Measurements from ENCODE around the gene SH2B2.
"Not testable (repeated sequence)": the region's sequence is repeated elsewhere in the genome, so short reads cannot be mapped to it uniquely, and the experiment has no call there.

SH2B2 gene

DNA sequence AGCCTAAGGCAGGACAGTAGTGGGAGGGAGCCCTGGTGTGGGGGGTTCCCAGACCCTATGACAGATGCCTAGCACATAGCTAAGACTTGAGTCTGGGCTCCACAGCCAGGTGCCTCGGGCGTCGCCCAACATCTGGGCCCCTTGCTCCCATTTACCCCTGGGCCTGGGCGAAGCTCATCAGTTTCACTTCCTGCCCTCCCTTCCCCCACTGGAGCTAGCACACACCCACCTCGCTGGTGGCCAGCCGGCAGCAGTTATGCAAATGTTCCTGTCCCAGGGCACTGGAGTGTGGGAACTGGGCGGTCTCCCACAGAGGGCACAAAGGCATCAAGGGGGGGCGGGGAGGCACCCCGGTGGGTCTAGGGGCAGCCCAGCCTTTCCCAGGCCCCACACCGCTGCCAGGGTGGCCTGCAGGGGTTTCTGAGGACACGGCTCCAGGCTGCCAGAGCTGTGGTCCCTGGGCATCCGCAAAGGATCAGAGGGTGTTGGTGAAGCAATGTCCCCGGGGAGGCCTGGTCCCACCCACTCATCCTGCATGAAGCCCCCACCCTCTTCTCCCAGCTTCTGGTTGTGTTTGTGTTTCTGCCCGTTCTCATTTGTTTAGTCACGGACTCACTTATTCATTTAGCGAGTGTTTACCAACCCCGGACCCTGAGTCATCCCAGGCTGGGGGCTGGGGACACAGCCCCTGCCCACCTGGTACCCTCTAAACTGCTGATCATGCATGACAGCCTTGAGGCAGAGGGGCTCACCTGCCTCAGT lies 20.4 kb downstream of the SH2B2 start:
- Mint-ChIP-seq H3K4me3 (no peak overlapping the region), H3K4me1 (no peaks in the 10 kb centered on the region), H3K27me3 (no peaks in the 10 kb centered on the region), H3K36me3 (no peaks in the 10 kb centered on the region), H3K9me3 (no peaks in the 10 kb centered on the region), H3K27ac (no peak overlapping the region)

DNA sequence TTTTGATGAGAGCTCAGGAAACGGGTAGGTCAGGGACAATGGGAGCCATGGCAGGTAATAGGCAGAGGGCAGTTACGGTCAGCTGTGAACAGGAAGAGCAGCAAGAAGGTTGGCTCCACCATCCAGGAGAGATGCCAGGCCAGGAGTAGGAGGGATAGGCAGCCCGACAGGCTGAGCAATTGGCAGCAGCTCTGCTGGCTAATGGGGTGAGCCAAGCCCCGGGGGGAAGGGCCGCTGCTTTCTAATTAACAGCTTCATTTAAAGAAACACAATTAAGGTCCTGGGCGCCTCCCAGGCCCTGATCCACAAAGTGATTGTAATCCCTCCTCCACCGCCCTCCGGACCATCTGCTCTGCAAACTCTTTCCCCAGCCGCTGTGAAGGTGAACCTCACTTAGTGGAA lies 23.7 kb downstream of the SH2B2 start:
- no peak overlapping the region for H3K27ac Mint-ChIP-seq
- H3K4me1 Mint-ChIP-seq, result no peaks in the 10 kb centered on the region
- no peaks in the 10 kb centered on the region for H3K9me3 Mint-ChIP-seq
- no peak overlapping the region for H3K4me3 Mint-ChIP-seq
- H3K27me3 Mint-ChIP-seq, result no peaks in the 10 kb centered on the region
- H3K36me3 Mint-ChIP-seq, result no peaks in the 10 kb centered on the region

DNA sequence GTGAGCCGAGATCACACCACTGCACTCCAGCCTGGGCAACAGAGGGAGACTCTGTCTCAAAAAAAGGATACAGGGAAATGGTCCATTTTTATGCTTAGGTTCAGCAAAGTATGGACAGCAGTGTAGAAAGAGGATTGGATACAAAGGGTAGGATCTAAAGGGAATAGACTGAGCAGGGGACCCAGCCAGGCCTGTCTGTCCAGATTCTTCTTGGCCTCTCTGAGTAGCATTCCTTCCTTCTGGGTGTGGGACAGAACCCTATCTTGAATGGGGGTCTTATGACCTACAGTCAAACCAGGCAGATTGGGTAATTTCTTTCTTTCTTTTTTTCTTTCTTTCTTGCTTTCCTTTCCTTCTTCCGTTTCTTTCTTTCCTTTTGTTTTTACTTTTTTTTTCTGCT lies 25.6 kb downstream of the SH2B2 start:
- H3K9me3 Mint-ChIP-seq, result no peaks in the 10 kb centered on the region
- H3K36me3 Mint-ChIP-seq, result no peaks in the 10 kb centered on the region
- no peak overlapping the region for H3K27ac Mint-ChIP-seq
- no peaks in the 10 kb centered on the region for H3K27me3 Mint-ChIP-seq
- H3K4me3 Mint-ChIP-seq, result no peak overlapping the region
- H3K4me1 Mint-ChIP-seq, result no peaks in the 10 kb centered on the region

DNA sequence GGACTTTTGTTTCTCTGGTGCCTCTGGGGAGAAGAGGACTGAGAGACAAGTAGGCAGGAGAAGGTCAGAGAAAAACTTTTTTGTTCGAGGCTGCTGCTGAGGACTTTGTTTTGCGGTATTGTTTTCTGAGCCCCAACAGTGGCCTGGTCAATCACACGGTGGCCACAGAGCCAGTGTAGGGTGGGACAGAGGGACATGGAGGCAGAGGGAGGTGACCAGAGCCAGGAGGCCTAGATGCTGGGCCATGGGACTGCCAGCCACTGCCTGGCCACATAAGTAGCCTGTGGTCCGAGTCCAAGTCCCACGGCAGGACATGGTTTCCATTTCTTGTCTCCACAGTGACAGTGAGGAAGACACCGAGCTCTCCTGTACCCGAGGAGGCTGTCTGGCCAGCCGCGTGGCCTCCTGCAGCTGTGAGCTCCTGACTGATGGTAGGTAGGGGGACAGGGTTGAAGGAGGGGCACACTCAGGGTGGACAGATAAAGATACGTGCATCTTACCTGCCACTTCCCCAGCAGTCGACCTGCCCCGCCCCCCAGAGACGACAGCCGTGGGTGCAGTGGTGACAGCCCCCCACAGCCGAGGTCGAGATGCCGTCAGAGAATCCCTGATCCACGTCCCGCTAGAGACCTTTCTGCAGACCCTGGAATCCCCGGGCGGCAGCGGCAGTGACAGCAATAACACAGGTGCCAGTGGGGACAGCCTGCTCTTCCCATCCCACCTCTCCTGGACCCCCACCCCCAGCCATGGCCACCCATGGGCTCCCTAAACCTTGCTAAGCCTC lies 27.5 kb downstream of the SH2B2 start:
- Mint-ChIP-seq H3K36me3 (no peaks in the 10 kb centered on the region), H3K27ac (no peak overlapping the region), H3K4me1 (no peaks in the 10 kb centered on the region), H3K9me3 (no peaks in the 10 kb centered on the region), H3K27me3 (no peaks in the 10 kb centered on the region), H3K4me3 (no peak overlapping the region)

DNA sequence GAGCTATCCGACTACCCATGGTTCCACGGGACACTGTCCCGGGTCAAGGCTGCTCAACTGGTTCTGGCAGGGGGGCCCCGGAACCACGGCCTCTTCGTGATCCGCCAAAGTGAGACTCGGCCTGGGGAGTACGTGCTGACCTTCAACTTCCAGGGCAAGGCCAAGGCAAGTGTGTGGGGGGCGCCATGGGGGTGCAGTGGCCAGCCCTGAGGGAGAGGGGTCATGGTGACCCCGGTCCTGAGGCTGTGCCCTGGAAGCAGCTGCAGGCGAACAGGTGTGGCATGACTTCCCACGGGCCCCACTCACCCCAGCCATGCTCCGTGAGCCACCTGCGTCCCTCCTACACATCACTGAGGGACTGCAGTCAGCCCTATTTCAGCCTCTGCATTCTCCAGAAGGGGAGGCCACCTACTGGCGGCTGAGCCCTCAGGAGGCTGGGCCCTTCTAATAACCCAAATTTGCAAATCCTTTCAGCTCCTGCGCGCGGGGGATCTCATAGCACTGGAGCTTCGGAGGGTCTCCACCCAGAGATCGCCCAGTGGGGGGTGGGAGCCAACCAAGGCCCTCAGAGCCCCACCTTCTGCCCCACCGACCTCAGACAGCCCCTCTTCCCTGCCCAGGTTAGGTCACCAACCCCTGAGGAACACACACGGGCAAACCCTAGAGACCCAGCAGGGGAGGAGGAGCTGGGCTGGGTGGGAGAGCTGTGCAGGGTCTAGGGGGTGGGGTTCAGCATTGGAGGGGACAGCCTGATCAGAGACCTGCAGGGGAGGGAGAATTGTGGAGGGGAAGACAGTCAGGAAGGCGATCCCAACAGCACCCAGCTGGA lies 30.8 kb downstream of the SH2B2 start:
- Mint-ChIP-seq H3K4me1 (no peaks in the 10 kb centered on the region), H3K36me3 (no peaks in the 10 kb centered on the region), H3K27me3 (no peaks in the 10 kb centered on the region), H3K4me3 (no peak overlapping the region), H3K9me3 (no peaks in the 10 kb centered on the region), H3K27ac (no peak overlapping the region)

DNA sequence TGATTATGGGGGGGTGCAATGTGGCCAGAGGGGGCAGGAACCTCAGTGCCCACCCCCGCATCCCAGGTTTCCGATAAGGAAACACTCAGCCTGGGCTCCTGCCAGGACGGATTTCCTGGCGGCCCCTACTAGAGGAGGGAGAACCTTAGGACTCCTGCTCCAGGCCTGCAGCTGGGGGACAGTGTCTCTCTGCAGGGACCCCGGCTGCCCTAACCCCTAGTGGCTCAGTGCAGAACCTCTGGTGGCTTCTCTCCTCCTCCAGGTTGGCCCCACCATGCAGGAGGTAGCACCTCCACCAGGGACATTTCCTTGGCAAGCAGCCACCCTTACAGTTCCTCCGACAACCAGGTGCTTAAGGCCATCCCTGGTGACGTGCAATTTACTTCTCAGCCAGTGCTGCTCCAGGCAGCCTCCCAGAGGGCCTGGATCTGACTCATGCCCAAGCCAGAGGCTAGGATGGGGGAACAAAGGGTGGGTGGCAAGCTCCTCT lies 31.9 kb downstream of the SH2B2 start:
- Mint-ChIP-seq H3K36me3 (no peaks in the 10 kb centered on the region), H3K4me1 (no peaks in the 10 kb centered on the region), H3K4me3 (no peak overlapping the region), H3K27me3 (peaks cover 2% of the 10 kb centered on the region), H3K9me3 (no peaks in the 10 kb centered on the region), H3K27ac (no peak overlapping the region)

DNA sequence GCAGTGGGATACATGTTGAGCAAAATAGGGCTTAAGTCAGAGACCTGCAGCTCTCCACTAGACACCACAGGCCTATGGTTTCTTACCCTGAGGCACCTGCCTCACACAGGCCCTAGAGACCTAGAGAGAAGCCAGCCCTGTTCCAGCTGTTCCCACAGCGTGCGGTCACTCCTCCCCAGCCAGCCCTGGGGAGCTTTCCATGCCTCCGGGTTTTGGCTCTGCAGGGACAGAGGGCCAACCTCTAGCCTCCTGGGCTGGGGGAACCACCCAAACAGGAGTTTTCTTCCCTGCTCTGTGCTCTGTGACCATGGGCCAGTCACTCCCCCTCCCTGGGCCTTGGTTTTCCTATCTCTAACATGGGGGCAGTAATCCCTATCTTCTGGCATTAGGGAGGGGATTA lies 33.0 kb downstream of the SH2B2 start:
- no peak overlapping the region for H3K4me3 Mint-ChIP-seq
- no peak overlapping the region for H3K27ac Mint-ChIP-seq
- H3K36me3 Mint-ChIP-seq, result no peaks in the 10 kb centered on the region
- H3K9me3 Mint-ChIP-seq, result no peaks in the 10 kb centered on the region
- no peaks in the 10 kb centered on the region for H3K4me1 Mint-ChIP-seq
- H3K27me3 Mint-ChIP-seq, result peaks cover 2% of the 10 kb centered on the region

DNA sequence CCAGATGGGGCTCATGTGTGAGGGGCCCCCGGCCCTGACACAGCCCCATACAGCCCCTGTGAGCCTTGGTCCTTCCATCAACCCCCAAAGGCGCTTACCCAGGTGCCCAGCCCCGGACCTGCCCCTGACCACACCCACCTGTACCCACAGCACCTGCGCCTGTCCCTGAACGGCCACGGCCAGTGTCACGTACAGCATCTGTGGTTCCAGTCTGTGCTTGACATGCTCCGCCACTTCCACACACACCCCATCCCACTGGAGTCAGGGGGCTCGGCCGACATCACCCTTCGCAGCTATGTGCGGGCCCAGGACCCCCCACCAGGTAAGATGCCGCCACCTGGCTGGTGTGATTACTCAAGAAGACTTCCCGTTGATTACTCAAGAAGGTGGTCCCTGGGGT lies 33.5 kb downstream of the SH2B2 start:
- Mint-ChIP-seq H3K9me3 (no peaks in the 10 kb centered on the region), H3K4me3 (no peak overlapping the region), H3K36me3 (no peaks in the 10 kb centered on the region), H3K27ac (no peak overlapping the region), H3K27me3 (peaks cover 2% of the 10 kb centered on the region), H3K4me1 (no peaks in the 10 kb centered on the region)

DNA sequence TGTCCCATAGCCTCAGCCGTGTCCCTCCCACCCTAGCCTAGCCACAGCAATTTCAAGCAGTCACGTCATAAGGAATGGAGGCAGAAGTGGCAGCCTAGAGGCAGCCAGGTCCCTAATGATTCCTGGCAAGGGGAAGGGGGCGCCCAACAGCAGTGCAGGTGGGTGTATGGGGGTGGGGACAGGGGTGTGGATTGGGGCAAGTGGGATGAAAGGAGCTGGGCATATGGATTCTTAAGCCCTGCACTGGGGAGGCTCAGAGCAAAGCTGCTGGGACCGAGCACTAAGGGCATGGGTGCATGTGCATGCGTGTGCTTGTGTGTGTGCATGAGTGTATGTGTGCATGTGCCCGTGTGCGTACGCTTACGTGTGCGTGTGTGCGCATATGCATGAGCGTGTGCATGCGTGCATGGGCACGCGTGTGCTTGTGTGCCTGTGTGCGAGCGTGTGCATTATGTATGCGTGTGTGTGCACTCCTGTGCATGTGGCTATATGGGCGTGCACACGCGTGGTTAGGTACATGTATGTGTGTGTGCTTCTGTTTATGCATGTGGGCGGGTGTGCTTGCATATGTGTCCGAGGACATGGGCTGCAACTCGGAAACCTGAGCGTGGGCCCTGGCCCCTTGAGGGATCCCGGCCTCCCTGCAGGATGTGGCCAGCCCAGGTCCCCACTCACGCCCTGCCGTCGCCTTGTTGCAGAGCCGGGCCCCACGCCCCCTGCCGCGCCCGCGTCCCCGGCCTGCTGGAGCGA lies 34.1 kb downstream of the SH2B2 start:
- H3K27me3 Mint-ChIP-seq, result peaks cover 2% of the 10 kb centered on the region
- no peaks in the 10 kb centered on the region for H3K4me1 Mint-ChIP-seq
- no peaks in the 10 kb centered on the region for H3K9me3 Mint-ChIP-seq
- H3K27ac Mint-ChIP-seq, result no peak overlapping the region
- H3K36me3 Mint-ChIP-seq, result no peaks in the 10 kb centered on the region
- H3K4me3 Mint-ChIP-seq, result no peak overlapping the region

DNA sequence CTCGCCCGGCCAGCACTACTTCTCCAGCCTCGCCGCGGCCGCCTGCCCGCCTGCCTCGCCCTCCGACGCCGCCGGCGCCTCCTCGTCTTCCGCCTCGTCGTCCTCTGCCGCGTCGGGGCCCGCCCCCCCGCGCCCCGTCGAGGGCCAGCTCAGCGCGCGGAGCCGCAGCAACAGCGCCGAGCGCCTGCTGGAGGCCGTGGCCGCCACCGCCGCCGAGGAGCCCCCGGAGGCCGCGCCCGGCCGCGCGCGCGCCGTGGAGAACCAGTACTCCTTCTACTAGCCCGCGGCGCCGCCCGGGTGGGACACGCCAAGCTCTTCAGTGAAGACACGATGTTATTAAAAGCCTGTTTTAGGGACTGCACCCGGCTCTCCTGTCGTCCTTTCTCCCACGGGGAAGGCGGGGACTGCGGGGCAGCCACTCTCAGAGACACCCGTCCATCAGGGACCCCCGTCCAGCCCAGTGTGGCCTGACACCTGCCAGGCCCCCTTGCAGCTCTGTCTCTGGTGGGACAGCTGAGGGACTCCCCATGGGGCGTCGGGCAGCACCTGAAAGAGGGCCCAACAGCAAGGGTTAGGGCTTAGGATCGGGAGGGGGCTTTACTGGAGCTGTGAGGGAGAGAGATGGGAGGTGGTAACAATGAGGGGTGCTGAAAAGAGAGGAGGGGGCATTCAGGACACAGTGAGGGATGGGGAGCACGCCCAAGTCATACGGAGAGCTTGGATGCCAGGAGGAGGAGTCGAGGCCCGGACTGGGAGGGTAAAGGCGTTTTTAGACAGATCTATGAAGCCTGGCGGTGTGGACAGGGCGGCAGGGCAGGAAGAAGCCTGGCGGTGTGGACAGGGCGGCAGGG lies 34.9 kb downstream of the SH2B2 start:
- Mint-ChIP-seq H3K9me3 (no peaks in the 10 kb centered on the region), H3K4me3 (no peak overlapping the region), H3K27ac (no peak overlapping the region), H3K36me3 (no peaks in the 10 kb centered on the region), H3K4me1 (no peaks in the 10 kb centered on the region), H3K27me3 (peaks cover 2% of the 10 kb centered on the region)

DNA sequence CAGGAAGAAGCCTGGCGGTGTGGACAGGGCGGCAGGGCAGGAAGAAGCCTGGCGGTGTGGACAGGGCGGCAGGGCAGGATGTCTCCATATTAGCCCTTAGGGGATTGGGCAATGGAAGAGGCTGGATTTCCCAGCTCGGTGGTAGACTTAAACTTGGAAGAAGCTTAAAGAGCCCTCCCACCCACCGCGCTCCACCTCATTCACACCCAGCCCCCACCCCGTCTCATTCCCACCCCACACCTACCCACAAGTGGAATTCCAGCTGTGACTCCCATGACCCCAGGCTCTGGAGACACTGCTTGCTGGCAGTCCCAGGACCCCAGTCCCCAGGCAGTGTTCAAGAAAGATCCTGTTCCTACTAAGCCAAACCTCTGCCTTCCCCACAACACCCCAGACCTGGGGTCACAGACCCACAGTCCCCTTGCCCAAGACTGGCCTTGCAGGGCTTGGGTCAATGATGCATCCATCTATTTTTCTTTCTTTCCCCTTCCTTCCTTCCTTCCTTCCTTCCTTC lies 35.6 kb downstream of the SH2B2 start:
- H3K27me3 Mint-ChIP-seq, result peaks cover 2% of the 10 kb centered on the region
- no peaks in the 10 kb centered on the region for H3K9me3 Mint-ChIP-seq
- H3K36me3 Mint-ChIP-seq, result no peaks in the 10 kb centered on the region
- peak overlapping the region; percentile 46 for H3K27ac Mint-ChIP-seq
- H3K4me1 Mint-ChIP-seq, result no peaks in the 10 kb centered on the region
- H3K4me3 Mint-ChIP-seq, result no peak overlapping the region

DNA sequence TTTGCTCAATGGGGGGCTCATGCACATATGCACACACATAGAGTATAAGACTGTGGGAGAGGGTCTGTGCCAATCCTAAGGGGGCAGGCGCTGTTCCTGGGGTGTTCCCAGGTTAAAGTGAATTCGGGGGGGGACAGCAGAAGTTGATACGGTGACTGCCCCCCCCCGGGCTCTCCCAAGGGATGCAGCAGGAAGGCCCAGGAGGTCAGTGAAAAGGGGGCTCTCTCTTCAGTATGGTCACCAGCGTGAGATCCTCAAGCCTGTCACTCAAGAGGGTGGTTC lies 37.2 kb downstream of the SH2B2 start:
- no peaks in the 10 kb centered on the region for H3K9me3 Mint-ChIP-seq
- H3K27ac Mint-ChIP-seq, result no peak overlapping the region
- H3K36me3 Mint-ChIP-seq, result no peaks in the 10 kb centered on the region
- no peaks in the 10 kb centered on the region for H3K4me1 Mint-ChIP-seq
- peaks cover 6% of the 10 kb centered on the region for H3K27me3 Mint-ChIP-seq
- H3K4me3 Mint-ChIP-seq, result no peak overlapping the region

DNA sequence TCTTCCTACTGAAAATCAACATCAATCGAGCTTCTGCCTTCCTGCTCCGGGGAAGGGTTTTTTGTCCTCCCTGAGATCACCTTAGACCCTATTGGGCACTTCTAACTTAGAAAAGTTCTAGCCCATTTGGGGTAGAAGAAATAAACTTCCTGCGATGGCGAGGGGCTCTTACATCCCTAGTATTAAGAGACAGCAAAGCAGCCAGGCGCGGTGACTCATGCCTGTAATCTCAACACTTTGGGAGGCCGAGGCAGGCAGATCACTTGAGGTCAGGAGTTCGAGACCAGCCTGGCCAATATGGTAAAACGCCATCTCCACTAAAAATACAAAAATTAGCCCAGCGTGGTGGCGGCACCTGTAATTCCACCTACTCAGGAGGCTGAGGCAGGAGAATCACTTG lies 38.4 kb downstream of the SH2B2 start:
- not testable (repeated sequence) for H3K27me3 Mint-ChIP-seq, H3K4me3 Mint-ChIP-seq, H3K4me1 Mint-ChIP-seq, H3K9me3 Mint-ChIP-seq, H3K27ac Mint-ChIP-seq, H3K36me3 Mint-ChIP-seq

DNA sequence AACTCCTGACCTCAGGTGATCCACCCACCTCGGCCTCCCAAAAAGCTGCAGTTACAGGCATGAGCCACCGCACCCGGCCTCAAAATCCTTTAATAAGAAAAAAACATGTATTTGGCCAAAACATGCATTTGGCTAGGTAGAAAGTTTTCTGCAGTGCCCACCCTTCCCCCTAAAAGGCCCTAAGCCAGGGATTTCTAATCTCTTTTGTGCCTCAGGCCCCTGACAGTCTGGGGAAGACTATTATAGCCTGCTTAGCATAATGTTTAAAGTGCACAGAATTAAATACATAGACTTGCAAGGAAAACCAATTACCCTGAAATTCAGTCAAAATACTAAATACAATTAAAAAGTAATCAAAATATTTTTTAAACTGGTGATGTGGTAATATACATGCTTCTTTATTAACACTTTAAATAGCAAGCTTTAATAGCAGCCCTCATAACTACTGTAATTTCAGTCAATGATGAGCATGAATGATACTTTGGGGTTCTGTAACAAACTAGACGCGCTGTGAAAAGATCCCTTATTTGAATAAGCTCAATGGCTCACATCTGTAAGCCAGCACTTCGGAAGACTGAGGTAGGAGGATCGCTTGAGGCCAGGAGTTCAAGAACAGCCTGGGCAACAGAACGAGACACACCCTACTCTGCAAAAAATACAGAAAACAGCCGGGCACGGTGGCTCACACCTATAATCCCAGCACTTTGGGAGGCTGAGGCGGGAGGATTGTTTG lies 39.7 kb downstream of the SH2B2 start:
- Mint-ChIP-seq H3K27ac (no peak overlapping the region), H3K36me3 (no peaks in the 10 kb centered on the region), H3K4me3 (no peak overlapping the region), H3K4me1 (no peaks in the 10 kb centered on the region), H3K9me3 (no peaks in the 10 kb centered on the region), H3K27me3 (peaks cover 6% of the 10 kb centered on the region)
